Esophagus squamous epithelium (tissue), 5 donors: Measurements from ENCODE around the gene PRKAR1B. TPM values are rescaled to one million over a fixed set of nuclear protein-coding genes. Genes with fewer than 3 reads are reported as not detected.

Source experiments
- DNase-seq: peaks from one replicate; lab custom pipeline; 2025; lab: John Stamatoyannopoulos, UW
- H3K27ac ChIP-seq, 4 donors: fragments of 200-600 bp; sonication (generic); one replicate each; pipeline ENCODE4 v1.5.1; 2016 to 2019; ENCODE audit warnings: mild to moderate bottlenecking in 1 of 4
- H3K27me3 ChIP-seq, 4 donors: fragments of 200-600 bp; sonication (generic); 1 replicate in 3 of 4; 2 replicates in 1 of 4; pipeline versions ENCODE4 v1.5.1 to v1.6.0; 2017 to 2021; ENCODE audit warnings: antibody characterized with exemption in 1 of 4
- H3K36me3 ChIP-seq, 3 donors: fragments of 200-600 bp; sonication (generic); one replicate each; pipeline ENCODE4 v1.5.1; 2016 to 2019
- H3K4me1 ChIP-seq, 3 donors: fragments of 200-600 bp; sonication (generic); one replicate each; pipeline ENCODE4 v1.5.1; 2017 to 2019
- H3K4me3 ChIP-seq, 4 donors: fragments of 200-600 bp; sonication (generic); 1 replicate in 3 of 4; 2 replicates in 1 of 4; pipeline ENCODE4 v1.5.1; 2016 to 2019; ENCODE audit warnings: mild to moderate bottlenecking in 2 of 4, moderate library complexity in 1 of 4
- H3K9me3 ChIP-seq, 3 donors: fragments of 200-600 bp; sonication (generic); one replicate each; pipeline ENCODE4 v1.5.1; 2016 to 2019
- POLR2A ChIP-seq, 4 donors: fragments of 450-650 bp; IDR thresholded peaks; one replicate each; pipeline ENCODE4 v1.6.1; 2017; ENCODE audit warnings: antibody characterized with exemption in 4 of 4, mild to moderate bottlenecking in 4 of 4, moderate library complexity in 3 of 4
- WGBS, 2 donors: methylation state at CpG; one replicate each; pipeline ENCODE4 v1.1.5; 2018; 5-methylcytosine and 5-hydroxymethylcytosine counted together
- intact Hi-C: fragments of 100-400 bp; cut with DNase I; formaldehyde crosslinking; loops from one replicate; pipeline ENCODE4 v1.15.0; 2022
- total RNA-seq, 4 donors: library from RNA; depleted of rRNA; stranded (reverse); fragments of >200 nt; gene quantifications; one replicate each; pipeline ENCODE4 v1.1.0, GENCODE V29; 2016
- TF ChIP-seq, protein P1 (sequence below), 6 experiments: fragments of 450-650 bp in 4 of 6; fragments of 200-600 bp in 2 of 6; sonication (generic) in 2 of 6; IDR thresholded peaks; one replicate each; pipeline ENCODE4 v1.5.1; 2016 to 2019; ENCODE audit warnings: antibody characterized with exemption in 6 of 6, mild to moderate bottlenecking in 4 of 6, moderate library complexity in 4 of 6
- donor health status: DM: yes; HTN: yes; CAD: no.

PRKAR1B gene
- total RNA-seq, 4 donors from 2014 or later: 10.2 to 13.1 (median 12.5) TPM

DNA sequence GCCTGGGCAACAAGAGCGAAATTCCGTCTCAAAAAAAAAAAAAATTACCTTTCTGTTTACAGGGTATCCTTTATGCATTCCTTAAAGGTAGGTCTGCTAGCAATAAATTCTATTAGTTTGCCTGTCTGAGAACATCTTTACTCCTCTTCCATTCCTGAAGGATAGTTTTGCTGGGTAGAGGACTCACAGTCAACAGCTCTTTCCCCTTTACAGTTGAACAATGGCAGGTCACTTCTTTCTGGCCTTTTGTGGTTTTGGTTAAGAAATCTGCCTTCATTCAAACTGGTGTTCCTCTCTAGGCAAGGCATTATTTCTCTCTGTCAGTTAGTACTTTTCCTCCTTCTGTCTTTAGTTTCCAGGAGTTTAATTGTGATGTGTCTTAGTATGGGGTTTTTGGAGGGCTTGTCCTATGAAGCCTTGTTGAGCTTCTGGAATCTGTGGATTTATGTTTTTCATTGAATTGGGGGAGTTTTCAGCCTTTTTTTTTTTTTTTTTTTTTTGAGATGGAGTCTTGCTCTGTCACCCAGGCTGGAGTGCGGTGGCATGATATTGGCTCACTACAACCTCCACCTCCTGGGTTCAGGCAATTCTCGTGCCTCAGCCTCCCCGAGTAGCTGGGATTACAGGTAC lies 5.3 kb downstream of the PRKAR1B start:
- Histone ChIP-seq H3K27me3 (no peaks in the 10 kb centered on the region), H3K4me1 (peaks cover 7 to 12% (median 8%) of the 10 kb centered on the region in 3 donors), H3K9me3 (peaks cover 0 to 12% (median 0%) of the 10 kb centered on the region in 3 donors), H3K4me3 (no peak overlapping the region), H3K36me3 (peaks cover 0 to 11% (median 0%) of the 10 kb centered on the region in 3 donors), H3K27ac (no peak overlapping the region)
- intact Hi-C loops: no loop called here
- 91 to 94% methylated on average over 5 of the region's 5 CpGs for WGBS, 2 donors
- no peak for TF ChIP-seq POLR2A (IDR thresholded peaks at IDR 0.05)
- TF ChIP-seq, protein P1, sequence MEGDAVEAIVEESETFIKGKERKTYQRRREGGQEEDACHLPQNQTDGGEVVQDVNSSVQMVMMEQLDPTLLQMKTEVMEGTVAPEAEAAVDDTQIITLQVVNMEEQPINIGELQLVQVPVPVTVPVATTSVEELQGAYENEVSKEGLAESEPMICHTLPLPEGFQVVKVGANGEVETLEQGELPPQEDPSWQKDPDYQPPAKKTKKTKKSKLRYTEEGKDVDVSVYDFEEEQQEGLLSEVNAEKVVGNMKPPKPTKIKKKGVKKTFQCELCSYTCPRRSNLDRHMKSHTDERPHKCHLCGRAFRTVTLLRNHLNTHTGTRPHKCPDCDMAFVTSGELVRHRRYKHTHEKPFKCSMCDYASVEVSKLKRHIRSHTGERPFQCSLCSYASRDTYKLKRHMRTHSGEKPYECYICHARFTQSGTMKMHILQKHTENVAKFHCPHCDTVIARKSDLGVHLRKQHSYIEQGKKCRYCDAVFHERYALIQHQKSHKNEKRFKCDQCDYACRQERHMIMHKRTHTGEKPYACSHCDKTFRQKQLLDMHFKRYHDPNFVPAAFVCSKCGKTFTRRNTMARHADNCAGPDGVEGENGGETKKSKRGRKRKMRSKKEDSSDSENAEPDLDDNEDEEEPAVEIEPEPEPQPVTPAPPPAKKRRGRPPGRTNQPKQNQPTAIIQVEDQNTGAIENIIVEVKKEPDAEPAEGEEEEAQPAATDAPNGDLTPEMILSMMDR (IDR thresholded peaks at IDR 0.05): no peak
- no peak for DNase-seq

GRCh38 chr7:716636-717035 lies 10.4 kb downstream of the PRKAR1B start:
- Histone ChIP-seq H3K4me1 (peaks cover 0 to 13% (median 12%) of the 10 kb centered on the region in 3 donors), H3K4me3 (no peak overlapping the region), H3K36me3 (no peaks in the 10 kb centered on the region), H3K27me3 (peaks cover 0 to 6% (median 0%) of the 10 kb centered on the region in 4 donors), H3K27ac (no peak overlapping the region), H3K9me3 (peaks cover 0 to 2% (median 0%) of the 10 kb centered on the region in 3 donors)
- TF ChIP-seq POLR2A (IDR thresholded peaks at IDR 0.05): no peak
- TF ChIP-seq, protein P1 (IDR thresholded peaks at IDR 0.05): no peak
- DNase-seq: no peak
- WGBS, 2 donors: 73 to 88% methylated on average over 7 to 11 of the region's 11 CpGs
- intact Hi-C loops: no loop called here

DNA sequence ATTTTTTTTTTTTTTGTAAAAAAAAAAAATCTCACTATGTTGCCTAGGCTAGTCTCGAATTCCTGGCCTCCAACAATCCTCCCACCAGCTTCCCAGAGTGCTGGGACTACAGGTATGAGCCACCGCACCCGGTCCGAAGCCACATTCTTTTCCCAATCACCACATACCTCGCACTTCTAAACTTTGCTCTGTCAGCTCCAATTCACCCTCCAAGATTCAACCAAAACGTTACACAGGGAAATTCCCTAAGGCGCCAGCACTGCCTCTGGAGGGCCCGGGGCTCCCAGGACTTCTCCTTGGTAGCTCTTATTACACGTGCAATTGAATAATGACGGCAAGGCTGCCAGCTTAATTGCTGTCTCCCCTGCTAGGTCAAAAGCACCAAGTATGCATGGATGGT lies 10.9 kb downstream of the PRKAR1B start:
- no peaks in the 10 kb centered on the region for H3K36me3 ChIP-seq
- no peak for DNase-seq
- intact Hi-C loops: no loop called here

GRCh38 chr7:714251-714671 lies 12.8 kb downstream of the PRKAR1B start:
- 83 to 93% methylated on average over 9 to 13 of the region's 13 CpGs for WGBS, 2 donors
- no peak for TF ChIP-seq POLR2A (IDR thresholded peaks at IDR 0.05)
- TF ChIP-seq, protein P1 (IDR thresholded peaks at IDR 0.05): no peak
- H3K9me3 ChIP-seq: no peaks in the 10 kb centered on the region
- peaks cover 0 to 7% (median 0%) of the 10 kb centered on the region in 3 donors for H3K36me3 ChIP-seq
- no peak overlapping the region for H3K4me3 ChIP-seq
- peaks cover 0 to 9% (median 0%) of the 10 kb centered on the region in 4 donors for H3K27me3 ChIP-seq
- no peak for DNase-seq
- no peak overlapping the region for H3K27ac ChIP-seq
- peaks cover 0 to 19% (median 14%) of the 10 kb centered on the region in 3 donors for H3K4me1 ChIP-seq
- intact Hi-C loops: no loop called here

More for the DNA sequence above, 10.9 kb downstream of the PRKAR1B start:
- Histone ChIP-seq H3K27me3 (peaks cover 0 to 9% (median 0%) of the 10 kb centered on the region in 4 donors), H3K27ac (no peak overlapping the region), H3K4me1 (peaks cover 0 to 17% (median 14%) of the 10 kb centered on the region in 3 donors), H3K4me3 (no peak overlapping the region), H3K9me3 (no peaks in the 10 kb centered on the region)
- TF ChIP-seq, protein P1 (IDR thresholded peaks at IDR 0.05): no peak
- no peak for TF ChIP-seq POLR2A (IDR thresholded peaks at IDR 0.05)
- 66 to 77% methylated on average over 10 of the region's 10 CpGs for WGBS, 2 donors

DNA sequence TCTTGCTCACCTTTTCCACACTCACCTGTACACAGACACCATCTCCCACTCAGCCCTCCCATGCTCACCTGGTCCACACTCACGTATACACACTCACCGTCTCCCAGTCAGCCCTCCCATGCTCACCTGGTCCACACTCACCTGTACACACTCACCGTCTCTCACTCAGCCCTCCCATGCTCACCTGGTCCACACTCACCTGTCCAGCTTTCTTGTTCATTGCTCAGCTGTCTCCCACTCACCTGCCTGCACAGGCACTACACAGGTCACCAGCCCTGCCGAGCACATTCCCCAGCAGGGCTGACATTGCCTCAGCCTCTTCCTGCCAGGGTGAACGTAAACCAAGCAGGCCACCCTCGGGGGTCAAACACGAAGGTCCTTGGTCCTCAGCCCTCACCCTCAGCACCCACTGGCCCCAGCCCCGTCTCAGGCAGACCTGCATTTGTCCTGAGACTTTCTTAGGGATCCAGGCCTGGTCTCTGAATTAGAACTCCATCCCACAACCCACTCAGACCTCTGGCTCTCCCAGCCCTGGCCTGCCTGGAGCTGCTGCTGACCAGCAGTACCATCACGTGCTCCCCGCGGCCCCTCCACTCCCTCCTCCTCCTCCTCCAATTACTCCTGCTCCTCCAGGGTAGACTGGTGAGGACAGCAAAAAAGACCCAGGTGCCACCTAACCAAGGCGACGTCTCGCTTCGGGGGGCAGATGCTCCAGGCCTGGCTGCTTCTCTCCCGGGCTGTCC lies 13.4 kb downstream of the PRKAR1B start:
- no peak for DNase-seq
- TF ChIP-seq, protein P1 (IDR thresholded peaks at IDR 0.05): no peak
- no peak for TF ChIP-seq POLR2A (IDR thresholded peaks at IDR 0.05)
- H3K9me3 ChIP-seq: no peaks in the 10 kb centered on the region
- H3K4me3 ChIP-seq: no peak overlapping the region
- intact Hi-C loops: no loop called here
- H3K4me1 ChIP-seq: peaks cover 0 to 19% (median 14%) of the 10 kb centered on the region in 3 donors
- H3K27me3 ChIP-seq: peaks cover 0 to 9% (median 0%) of the 10 kb centered on the region in 4 donors
- peaks cover 0 to 7% (median 0%) of the 10 kb centered on the region in 3 donors for H3K36me3 ChIP-seq
- H3K27ac ChIP-seq: no peak overlapping the region
- WGBS, 2 donors: 83 to 93% methylated on average over 13 to 14 of the region's 16 CpGs
